K562 (cell line): ENCODE results near the gene PACS2. TPM values are rescaled to one million over a fixed set of nuclear protein-coding genes. Genes with fewer than 3 reads are reported as not detected.

ENCODE experiments used
- ARID1B ChIP-seq: fragments of 450-650 bp; IDR thresholded peaks from 2 replicates; pipeline ENCODE4 v1.6.1; 2016; ENCODE audit warnings: antibody characterized with exemption, mild to moderate bottlenecking, inconsistent platforms
- ATF3 ChIP-seq, 2 experiments: fragments of 450-650 bp in 1 of 2; sonication (generic) in 1 of 2; formaldehyde crosslinking in 1 of 2; IDR thresholded peaks in 1 of 2; conservative IDR thresholded peaks in 1 of 2; 2 replicates each; pipeline versions ENCODE4 v1.6.1 to v1.8.1; 2016 to 2023; ENCODE audit warnings: mild to moderate bottlenecking in 2 of 2, moderate library complexity in 2 of 2, inconsistent platforms in 1 of 2, missing genetic modification reagents in 1 of 2
- COPS2 ChIP-seq: fragments of 450-650 bp; conservative IDR thresholded peaks from 2 replicates; pipeline ENCODE4 v1.6.1; 2016; ENCODE audit warnings: mild to moderate bottlenecking, moderate library complexity
- ELK1 ChIP-seq: sonication (generic); formaldehyde crosslinking; IDR thresholded peaks from 2 replicates; pipeline ENCODE4 v1.8.1; 2022; ENCODE audit warnings: missing genetic modification reagents
- MAFG ChIP-seq: fragments of 450-650 bp; conservative IDR thresholded peaks from 2 replicates; pipeline ENCODE4 v1.6.1; 2016; ENCODE audit warnings: missing genetic modification characterization, missing compliant biosample characterization
- ZBTB26 ChIP-seq: fragments of 450-650 bp; formaldehyde crosslinking; IDR thresholded peaks from 2 replicates; pipeline ENCODE4 v1.4.0; 2022; ENCODE audit warnings: missing genetic modification characterization
- ZNF324 ChIP-seq: fragments of 250-450 bp; sonication (Bioruptor Pico); IDR thresholded peaks from 2 replicates; pipeline ENCODE4 v1.4.0; 2020; ENCODE audit warnings: mild to moderate bottlenecking
- ZNF57 ChIP-seq: fragments of 450-650 bp; formaldehyde crosslinking; IDR thresholded peaks from 2 replicates; pipeline ENCODE4 v1.4.0; 2020; ENCODE audit warnings: mild to moderate bottlenecking, moderate library complexity
- polyA plus RNA-seq, 8 experiments: library from polyadenylated mRNA; depleted of rRNA in 4 of 8; stranded (reverse) in 5 of 8; unstranded in 3 of 8; fragments of >200 nt; fragmentation: Nextera tagmentation in 2 of 8; fragmentation: Illumina TruSeq in 1 of 8; extraction: Ambion mirVana in 2 of 8; extraction: Trizol in 1 of 8; gene quantifications; 2 replicates each; pipeline versions ENCODE4 v1.2.1 to v1.2.3, GENCODE V29; 2011 to 2014; ENCODE audit warnings: inconsistent platforms in 1 of 8, missing spikeins in 1 of 8
- total RNA-seq, 7 experiments: library from RNA; depleted of rRNA in 6 of 7; stranded (reverse); fragments of >200 nt in 6 of 7; fragmentation: Illumina TruSeq in 2 of 7; extraction: Trizol in 2 of 7; gene quantifications; 2 replicates each; pipeline versions ENCODE4 v1.2.1 to v1.2.3, GENCODE V29; 2011 to 2021; ENCODE audit warnings: low replicate concordance in 1 of 7

PACS2 gene
- total and polyA plus RNA-seq, 9 of the 15 experiments (the other 6 are each of a cell fraction or from before 2014, with no cell fraction given) = 0.11 to 20.8 (median 9.9) TPM

- TF ChIP-seq ZBTB26 (no peak), ARID1B (no peak), ZNF57 (CRISPR knock-in tag) (no peak), ATF3 (IDR thresholded peaks at IDR 0.05) (no peak), ATF3 (CRISPR knock-in tag; conservative IDR thresholded peaks at IDR 0.05) (no peak), ELK1 (CRISPR knock-in tag) (no peak), COPS2 (no peak), MAFG (tag) (no peak), ZNF324 (no peak)
Observed at GRCh38 chr14:105384041-105384557, 69.6 kb downstream of the PACS2 start (continued).
